HepG2 (cell line): ENCODE data around the gene NUAK1. TPM values are rescaled to one million over a fixed set of nuclear protein-coding genes. Genes with fewer than 3 reads are reported as not detected.

ENCODE experiments used
- CHD4 ChIP-seq: fragments of 200-600 bp; sonication (generic); IDR thresholded peaks from 2 replicates; pipeline ENCODE4 v1.7.0; 2017; ENCODE audit warnings: mild to moderate bottlenecking, low read length, borderline replicate concordance
- EP300 ChIP-seq, 3 experiments: sonication (generic) in 1 of 3; formaldehyde crosslinking in 1 of 3; IDR thresholded peaks; 2 replicates each; pipeline versions ENCODE4 v1.5.1 to v1.6.1; 2011 to 2020; ENCODE audit warnings: low read depth in 2 of 3, low read length in 2 of 3, borderline replicate concordance in 1 of 3, improper control_type of control experiment in 1 of 3, mild to moderate bottlenecking in 1 of 3, missing genetic modification reagents in 1 of 3, moderate library complexity in 1 of 3
- GATA4 ChIP-seq: sonication (generic); IDR thresholded peaks from 2 replicates; pipeline ENCODE4 v1.6.1; 2016; ENCODE audit warnings: antibody characterized with exemption, low read depth, borderline replicate concordance
- HIVEP1 ChIP-seq: sonication (generic); formaldehyde crosslinking; IDR thresholded peaks from 2 replicates; pipeline ENCODE4 v1.4.0; 2020; ENCODE audit warnings: mild to moderate bottlenecking, missing genetic modification reagents
- JARID2 ChIP-seq: sonication (generic); formaldehyde crosslinking; IDR thresholded peaks from 2 replicates; pipeline ENCODE4 v1.8.1; 2023; ENCODE audit warnings: missing genetic modification reagents, inconsistent platforms; ENCODE audit not compliant: insufficient replicate concordance
- NR2F6 ChIP-seq, 2 experiments: IDR thresholded peaks; 2 replicates each; pipeline ENCODE4 v1.6.1; 2016; ENCODE audit warnings: antibody characterized with exemption in 1 of 2, mild to moderate bottlenecking in 1 of 2
- SOX6 ChIP-seq, 2 experiments: fragments of 450-650 bp in 1 of 2; sonication (generic) in 1 of 2; formaldehyde crosslinking in 1 of 2; IDR thresholded peaks; 2 replicates each; pipeline versions ENCODE4 v1.4.0 to v1.6.1; 2017 to 2020; ENCODE audit warnings: antibody characterized with exemption in 1 of 2, mild to moderate bottlenecking in 1 of 2, missing genetic modification reagents in 1 of 2
- TRIM24 ChIP-seq: sonication (generic); formaldehyde crosslinking; IDR thresholded peaks from 2 replicates; pipeline ENCODE4 v1.8.0; 2022; ENCODE audit warnings: mild to moderate bottlenecking, missing genetic modification reagents
- ZNF280D ChIP-seq: sonication (generic); formaldehyde crosslinking; IDR thresholded peaks from 2 replicates; pipeline ENCODE4 v1.5.1; 2020; ENCODE audit warnings: mild to moderate bottlenecking, missing genetic modification reagents
- ZNF569 ChIP-seq: sonication (generic); formaldehyde crosslinking; IDR thresholded peaks from 2 replicates; pipeline ENCODE4 v1.5.0; 2020; ENCODE audit warnings: mild to moderate bottlenecking, missing genetic modification reagents, moderate library complexity, borderline replicate concordance
- ZNF607 ChIP-seq: sonication (generic); formaldehyde crosslinking; IDR thresholded peaks from 2 replicates; pipeline ENCODE4 v1.5.1; 2020; ENCODE audit warnings: missing genetic modification reagents, mild to moderate bottlenecking, borderline replicate concordance
- polyA plus RNA-seq, 8 experiments: library from polyadenylated mRNA; depleted of rRNA in 3 of 8; stranded (reverse) in 7 of 8; unstranded in 1 of 8; fragments of >200 nt; fragmentation: Illumina TruSeq in 4 of 8; extraction: Trizol in 4 of 8; gene quantifications; 2 replicates each; pipeline versions ENCODE4 v1.2.1 to v1.2.3, GENCODE V29; 2011 to 2016; ENCODE audit warnings: low read depth in 4 of 8, missing spikeins in 1 of 8, mixed read lengths in 1 of 8; ENCODE audit not compliant: insufficient read depth in 1 of 8
- total RNA-seq, 5 experiments: library from RNA; depleted of rRNA; stranded (reverse); fragments of >200 nt; fragmentation: Illumina TruSeq; extraction: Trizol; gene quantifications; 2 replicates each; pipeline ENCODE4 v1.2.3, GENCODE V29; 2016; ENCODE audit warnings: low read depth in 1 of 5
- TF ChIP-seq, protein P1 (sequence below), 2 experiments: sonication (generic) in 1 of 2; formaldehyde crosslinking in 1 of 2; IDR thresholded peaks; 2 replicates each; pipeline versions ENCODE4 v1.4.0 to v1.6.1; 2018 to 2020; ENCODE audit warnings: missing genetic modification reagents in 2 of 2, borderline replicate concordance in 1 of 2, low read depth in 1 of 2, mild to moderate bottlenecking in 1 of 2, missing biosample characterization in 1 of 2
- TF ChIP-seq, protein P2 (sequence below): sonication (generic); formaldehyde crosslinking; IDR thresholded peaks from 2 replicates; pipeline ENCODE4 v1.8.0; 2022; ENCODE audit warnings: mild to moderate bottlenecking, missing genetic modification reagents, moderate library complexity
- TF ChIP-seq, protein P3 (sequence below): IDR thresholded peaks from 2 replicates; pipeline ENCODE4 v1.4.0; 2020; ENCODE audit warnings: mild to moderate bottlenecking, missing genetic modification reagents
- TF ChIP-seq, protein P4 (sequence below): sonication (generic); formaldehyde crosslinking; IDR thresholded peaks from 2 replicates; pipeline ENCODE4 v1.8.1; 2023; ENCODE audit warnings: missing genetic modification reagents, inconsistent platforms, borderline replicate concordance

The NUAK1 gene
- total and polyA plus RNA-seq, 2 of the 13 experiments (the other 11 are each of a cell fraction or from before 2014, with no cell fraction given), result 1.7 to 1.9 TPM

DNA sequence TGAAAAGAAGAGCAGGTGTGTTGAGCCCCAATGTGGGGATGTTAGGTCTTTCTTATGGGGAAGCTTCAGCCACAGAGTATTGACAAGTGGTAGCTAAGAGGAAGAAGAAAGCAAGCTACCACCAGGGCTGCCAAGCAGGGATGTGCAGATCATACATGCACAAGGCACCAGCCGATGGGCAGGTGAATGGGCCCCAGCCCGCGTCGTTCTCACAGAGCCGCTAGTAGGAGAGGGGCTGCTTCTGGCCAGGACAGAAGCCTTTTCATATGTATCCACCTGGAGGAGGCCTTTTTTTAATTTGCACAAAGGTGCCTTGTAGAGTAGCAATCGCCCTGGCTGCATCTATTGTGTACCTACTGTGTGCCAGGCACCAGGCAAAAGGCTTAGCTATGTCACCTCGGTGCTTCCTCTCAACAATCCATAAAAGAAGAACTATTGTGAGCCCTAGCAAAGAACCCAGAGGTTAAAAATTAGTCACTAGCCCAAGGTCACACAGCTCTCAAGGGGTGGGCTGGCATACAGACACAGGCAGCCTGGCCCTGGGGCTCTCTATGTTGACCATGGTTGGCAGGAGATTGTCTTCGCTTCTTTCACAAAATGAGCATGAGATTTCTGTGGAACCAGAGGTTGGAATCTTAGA lies 8.2 kb downstream of the NUAK1 start (continued):
- TF ChIP-seq, protein P1, sequence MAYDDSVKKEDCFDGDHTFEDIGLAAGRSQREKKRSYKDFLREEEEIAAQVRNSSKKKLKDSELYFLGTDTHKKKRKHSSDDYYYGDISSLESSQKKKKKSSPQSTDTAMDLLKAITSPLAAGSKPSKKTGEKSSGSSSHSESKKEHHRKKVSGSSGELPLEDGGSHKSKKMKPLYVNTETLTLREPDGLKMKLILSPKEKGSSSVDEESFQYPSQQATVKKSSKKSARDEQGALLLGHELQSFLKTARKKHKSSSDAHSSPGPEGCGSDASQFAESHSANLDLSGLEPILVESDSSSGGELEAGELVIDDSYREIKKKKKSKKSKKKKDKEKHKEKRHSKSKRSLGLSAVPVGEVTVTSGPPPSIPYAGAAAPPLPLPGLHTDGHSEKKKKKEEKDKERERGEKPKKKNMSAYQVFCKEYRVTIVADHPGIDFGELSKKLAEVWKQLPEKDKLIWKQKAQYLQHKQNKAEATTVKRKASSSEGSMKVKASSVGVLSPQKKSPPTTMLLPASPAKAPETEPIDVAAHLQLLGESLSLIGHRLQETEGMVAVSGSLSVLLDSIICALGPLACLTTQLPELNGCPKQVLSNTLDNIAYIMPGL (CRISPR knock-in tag; IDR thresholded peaks at IDR 0.05; ENCODE audit: borderline replicate concordance in 1 of 2, low read depth in 1 of 2), result no peak
- TF ChIP-seq ZNF569 (CRISPR knock-in tag) (no peak), SOX6 (IDR thresholded peaks at IDR 0.05) (no peak), SOX6 (CRISPR knock-in tag; IDR thresholded peaks at IDR 0.05) (peak; percentile 54; the same call in 1 of the 2 replicates), ZNF280D (CRISPR knock-in tag) (no peak), ZNF607 (CRISPR knock-in tag) (no peak), GATA4 (no peak), EP300 (IDR thresholded peaks at IDR 0.05; ENCODE audit: low read depth in 2 of 2, low read length in 2 of 2) (no peak), EP300 (CRISPR knock-in tag; IDR thresholded peaks at IDR 0.05; ENCODE audit: borderline replicate concordance) (no peak), JARID2 (CRISPR knock-in tag) (no peak), TRIM24 (CRISPR knock-in tag) (no peak), NR2F6 (IDR thresholded peaks at IDR 0.05) (0 out of 2 replicates have a peak, but pooled peaks have one; percentile 20), NR2F6 (CRISPR knock-in tag; IDR thresholded peaks at IDR 0.05) (no peak), CHD4 (no peak), HIVEP1 (CRISPR knock-in tag) (no peak)
- TF ChIP-seq, protein P2, sequence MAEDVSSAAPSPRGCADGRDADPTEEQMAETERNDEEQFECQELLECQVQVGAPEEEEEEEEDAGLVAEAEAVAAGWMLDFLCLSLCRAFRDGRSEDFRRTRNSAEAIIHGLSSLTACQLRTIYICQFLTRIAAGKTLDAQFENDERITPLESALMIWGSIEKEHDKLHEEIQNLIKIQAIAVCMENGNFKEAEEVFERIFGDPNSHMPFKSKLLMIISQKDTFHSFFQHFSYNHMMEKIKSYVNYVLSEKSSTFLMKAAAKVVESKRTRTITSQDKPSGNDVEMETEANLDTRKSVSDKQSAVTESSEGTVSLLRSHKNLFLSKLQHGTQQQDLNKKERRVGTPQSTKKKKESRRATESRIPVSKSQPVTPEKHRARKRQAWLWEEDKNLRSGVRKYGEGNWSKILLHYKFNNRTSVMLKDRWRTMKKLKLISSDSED, result no peak
- TF ChIP-seq, protein P3, sequence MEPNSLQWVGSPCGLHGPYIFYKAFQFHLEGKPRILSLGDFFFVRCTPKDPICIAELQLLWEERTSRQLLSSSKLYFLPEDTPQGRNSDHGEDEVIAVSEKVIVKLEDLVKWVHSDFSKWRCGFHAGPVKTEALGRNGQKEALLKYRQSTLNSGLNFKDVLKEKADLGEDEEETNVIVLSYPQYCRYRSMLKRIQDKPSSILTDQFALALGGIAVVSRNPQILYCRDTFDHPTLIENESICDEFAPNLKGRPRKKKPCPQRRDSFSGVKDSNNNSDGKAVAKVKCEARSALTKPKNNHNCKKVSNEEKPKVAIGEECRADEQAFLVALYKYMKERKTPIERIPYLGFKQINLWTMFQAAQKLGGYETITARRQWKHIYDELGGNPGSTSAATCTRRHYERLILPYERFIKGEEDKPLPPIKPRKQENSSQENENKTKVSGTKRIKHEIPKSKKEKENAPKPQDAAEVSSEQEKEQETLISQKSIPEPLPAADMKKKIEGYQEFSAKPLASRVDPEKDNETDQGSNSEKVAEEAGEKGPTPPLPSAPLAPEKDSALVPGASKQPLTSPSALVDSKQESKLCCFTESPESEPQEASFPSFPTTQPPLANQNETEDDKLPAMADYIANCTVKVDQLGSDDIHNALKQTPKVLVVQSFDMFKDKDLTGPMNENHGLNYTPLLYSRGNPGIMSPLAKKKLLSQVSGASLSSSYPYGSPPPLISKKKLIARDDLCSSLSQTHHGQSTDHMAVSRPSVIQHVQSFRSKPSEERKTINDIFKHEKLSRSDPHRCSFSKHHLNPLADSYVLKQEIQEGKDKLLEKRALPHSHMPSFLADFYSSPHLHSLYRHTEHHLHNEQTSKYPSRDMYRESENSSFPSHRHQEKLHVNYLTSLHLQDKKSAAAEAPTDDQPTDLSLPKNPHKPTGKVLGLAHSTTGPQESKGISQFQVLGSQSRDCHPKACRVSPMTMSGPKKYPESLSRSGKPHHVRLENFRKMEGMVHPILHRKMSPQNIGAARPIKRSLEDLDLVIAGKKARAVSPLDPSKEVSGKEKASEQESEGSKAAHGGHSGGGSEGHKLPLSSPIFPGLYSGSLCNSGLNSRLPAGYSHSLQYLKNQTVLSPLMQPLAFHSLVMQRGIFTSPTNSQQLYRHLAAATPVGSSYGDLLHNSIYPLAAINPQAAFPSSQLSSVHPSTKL, result peak; percentile 70
- TF ChIP-seq, protein P4, sequence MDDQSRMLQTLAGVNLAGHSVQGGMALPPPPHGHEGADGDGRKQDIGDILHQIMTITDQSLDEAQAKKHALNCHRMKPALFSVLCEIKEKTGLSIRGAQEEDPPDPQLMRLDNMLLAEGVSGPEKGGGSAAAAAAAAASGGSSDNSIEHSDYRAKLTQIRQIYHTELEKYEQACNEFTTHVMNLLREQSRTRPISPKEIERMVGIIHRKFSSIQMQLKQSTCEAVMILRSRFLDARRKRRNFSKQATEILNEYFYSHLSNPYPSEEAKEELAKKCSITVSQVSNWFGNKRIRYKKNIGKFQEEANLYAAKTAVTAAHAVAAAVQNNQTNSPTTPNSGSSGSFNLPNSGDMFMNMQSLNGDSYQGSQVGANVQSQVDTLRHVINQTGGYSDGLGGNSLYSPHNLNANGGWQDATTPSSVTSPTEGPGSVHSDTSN (CRISPR knock-in tag), result no peak
